Measurements from ENCODE around the gene OTULINL. TPM values are rescaled to one million over a fixed set of nuclear protein-coding genes. Genes with fewer than 3 reads are reported as not detected.
A peak's percentile ranks its signal among the peaks of the same experiment; 100 is the strongest.

OTULINL gene
- polyA plus RNA-seq, 3 donors, result 56.8 to 107 (median 92.9) TPM

GRCh38 chr5:14588145-14588544 lies 6.6 kb downstream of the OTULINL start:
- Histone ChIP-seq H3K79me2 (ENCODE audit: insufficient read depth, low read length) (peaks cover 100% of the 10 kb centered on the region), H3K27me3 (ENCODE audit: control insufficient read depth in 2 of 2, insufficient read depth in 2 of 2, low read length in 2 of 2) (no peaks in the 10 kb centered on the region), H3K27ac (ENCODE audit: low read depth in 1 of 2, low read length in 2 of 2) (peak overlapping the region; percentile 55 to 91), H2AFZ (ENCODE audit: insufficient read depth, low read depth, low read length, poor library complexity, severe bottlenecking) (no peak overlapping the region), H4K20me1 (ENCODE audit: insufficient read depth, low read length) (peaks cover 98% of the 10 kb centered on the region), H3K4me1 (ENCODE audit: control insufficient read depth in 1 of 2, insufficient read depth in 2 of 2, low read length in 2 of 2) (peaks cover 92 to 99% of the 10 kb centered on the region in 2 donors), H3K4me2 (replicated peaks; ENCODE audit: extremely low read depth, low read length, poor library complexity, severe bottlenecking) (peak overlapping the region; percentile 45), H3K9me3 (replicated peaks in 1 of 2; ENCODE audit: control insufficient read depth in 1 of 2, insufficient read depth in 1 of 2, low read length in 2 of 2) (no peaks in the 10 kb centered on the region), H3K9ac (ENCODE audit: insufficient read depth, low read length, poor library complexity, severe bottlenecking) (no peak overlapping the region), H3K4me3 (replicated peaks in 1 of 3; ENCODE audit: low read depth in 2 of 3, low read length in 3 of 3) (peak overlapping the region in 1 of 3 experiments; percentile 41), H3K36me3 (replicated peaks in 1 of 2; ENCODE audit: control insufficient read depth in 1 of 2, insufficient read depth in 2 of 2, low read length in 2 of 2) (peaks cover 0 to 4% of the 10 kb centered on the region in 2 donors)
- peak; percentile 47 to 84 (median 75) for DNase-seq
- no peak for TF ChIP-seq CTCF (IDR thresholded peaks at IDR 0.05)
- H3K27me3 Mint-ChIP-seq (ENCODE audit: low read depth in 3 of 3), result no peaks in the 10 kb centered on the region
- no peaks in the 10 kb centered on the region for H3K9me3 Mint-ChIP-seq
- peaks cover 94% of the 10 kb centered on the region for H3K4me1 Mint-ChIP-seq
- intact Hi-C loops (cut with micrococcal nuclease), result loop anchor here (5.0 to 10.0 kb wide), 2 partner anchors 77 to 96 kb away; partner anchors contain the start of gene OTULIN (in 1 of the 2)
- WGBS (ENCODE audit: insufficient coverage), result no CpG with 5 or more reads among the region's 2 CpGs
- peak overlapping the region in 1 of 2 donors; percentile 16 for H3K4me3 Mint-ChIP-seq
- peak overlapping the region; percentile 92 to 97 (median 95) for H3K27ac Mint-ChIP-seq
- H3K36me3 Mint-ChIP-seq, result peaks cover 11 to 21% of the 10 kb centered on the region in 2 donors

- no peak overlapping the region for H3K9ac ChIP-seq (ENCODE audit: insufficient read depth, low read length, poor library complexity, severe bottlenecking)
Observed at GRCh38 chr5:14588758-14589543, 7.4 kb downstream of the OTULINL start.

More at GRCh38 chr5:14588758-14589543, 7.4 kb downstream of the OTULINL start:
- Histone ChIP-seq H3K4me3 (replicated peaks in 1 of 3; ENCODE audit: low read depth in 2 of 3, low read length in 3 of 3) (no peak overlapping the region), H3K27ac (ENCODE audit: low read depth in 1 of 2, low read length in 2 of 2) (peak overlapping the region; percentile 55 to 91), H3K79me2 (ENCODE audit: insufficient read depth, low read length) (peaks cover 100% of the 10 kb centered on the region), H4K20me1 (ENCODE audit: insufficient read depth, low read length) (peaks cover 98% of the 10 kb centered on the region), H3K27me3 (ENCODE audit: control insufficient read depth in 2 of 2, insufficient read depth in 2 of 2, low read length in 2 of 2) (no peaks in the 10 kb centered on the region), H3K4me1 (ENCODE audit: control insufficient read depth in 1 of 2, insufficient read depth in 2 of 2, low read length in 2 of 2) (peaks cover 92 to 99% of the 10 kb centered on the region in 2 donors), H3K4me2 (replicated peaks; ENCODE audit: extremely low read depth, low read length, poor library complexity, severe bottlenecking) (no peak overlapping the region), H3K9me3 (replicated peaks in 1 of 2; ENCODE audit: control insufficient read depth in 1 of 2, insufficient read depth in 1 of 2, low read length in 2 of 2) (no peaks in the 10 kb centered on the region), H3K36me3 (replicated peaks in 1 of 2; ENCODE audit: control insufficient read depth in 1 of 2, insufficient read depth in 2 of 2, low read length in 2 of 2) (peaks cover 0 to 4% of the 10 kb centered on the region in 2 donors), H2AFZ (ENCODE audit: insufficient read depth, low read depth, low read length, poor library complexity, severe bottlenecking) (no peak overlapping the region)
- no peaks in the 10 kb centered on the region for H3K27me3 Mint-ChIP-seq (ENCODE audit: low read depth in 3 of 3)
- 58% methylated on average over 5 of the region's 10 CpGs for WGBS (ENCODE audit: insufficient coverage)
- peak overlapping the region; percentile 92 to 97 (median 95) for H3K27ac Mint-ChIP-seq
- TF ChIP-seq CTCF (IDR thresholded peaks at IDR 0.05), result no peak
- no peak overlapping the region for H3K4me3 Mint-ChIP-seq
- peaks cover 11 to 21% of the 10 kb centered on the region in 2 donors for H3K36me3 Mint-ChIP-seq
- peaks cover 94% of the 10 kb centered on the region for H3K4me1 Mint-ChIP-seq
- no peak for DNase-seq
- intact Hi-C loops (cut with micrococcal nuclease), result loop anchor here (5.0 to 10.0 kb wide), 2 partner anchors 76 to 97 kb away; partner anchors contain the start of gene OTULIN (in 1 of the 2)
- no peaks in the 10 kb centered on the region for H3K9me3 Mint-ChIP-seq

Data from CD14-positive monocyte (primary cell).